ENCODE data around the gene ADAM15. TPM values are rescaled to one million over a fixed set of nuclear protein-coding genes. Genes with fewer than 3 reads are reported as not detected.

The ADAM15 gene
- total and polyA plus RNA-seq, 2 donors (not counting 1 experiment from before 2014, with no cell fraction given): 14.6 to 28.4 TPM

DNA sequence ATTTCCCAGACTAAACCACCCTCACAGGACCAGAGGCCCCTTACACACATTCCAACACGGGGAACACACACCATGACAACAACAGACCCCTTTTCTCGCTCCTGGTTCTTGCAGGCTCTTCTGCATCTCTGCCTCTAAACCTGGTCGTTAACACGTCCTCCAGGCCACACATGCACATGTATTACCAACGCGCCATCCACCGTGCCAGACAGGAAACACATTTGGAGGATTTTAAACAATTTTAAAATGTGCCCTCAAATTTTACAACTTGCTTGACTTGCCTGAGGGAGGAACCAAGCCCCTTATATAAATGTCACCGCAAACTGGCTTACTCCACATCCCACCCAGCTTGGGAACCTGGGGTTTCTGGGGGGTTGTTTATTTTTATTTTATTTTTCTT, 59.7 kb downstream of the ADAM15 start:
- H3K4me2 ChIP-seq (replicated peaks; ENCODE audit: low read depth, low read length, poor library complexity, severe bottlenecking): no peak overlapping the region
- no peak overlapping the region for H3K4me3 Mint-ChIP-seq

More for the DNA sequence above, 59.7 kb downstream of the ADAM15 start:
- Histone ChIP-seq H3K4me3 (ENCODE audit: control extremely low read depth in 1 of 5, extremely low read depth in 1 of 5, insufficient read depth in 1 of 5, low read depth in 2 of 5, low read length in 4 of 5) (no peak overlapping the region), H3K9ac (ENCODE audit: low read length) (no peak overlapping the region), H3K27me3 (replicated peaks in 1 of 4; ENCODE audit: control extremely low read depth in 1 of 4, control insufficient read depth in 3 of 4, insufficient read depth in 4 of 4, low read length in 3 of 4) (peaks cover 0 to 3% (median 0%) of the 10 kb centered on the region in 4 experiments), H3K9me3 (ENCODE audit: control extremely low read depth in 1 of 3, control insufficient read depth in 2 of 3, insufficient read depth in 1 of 3, low read length in 2 of 3) (no peaks in the 10 kb centered on the region), H3K36me3 (replicated peaks in 1 of 2; ENCODE audit: control extremely low read depth in 1 of 2, control insufficient read depth in 1 of 2, extremely low read depth in 1 of 2, insufficient read depth in 2 of 2, low read length in 1 of 2) (no peaks in the 10 kb centered on the region), H3K27ac (ENCODE audit: low read length in 2 of 2) (no peak overlapping the region), H3K4me1 (ENCODE audit: control insufficient read depth in 2 of 2, insufficient read depth in 2 of 2, low read length in 2 of 2) (no peaks in the 10 kb centered on the region), H3K79me2 (ENCODE audit: control insufficient read depth, insufficient read depth, low read length) (no peaks in the 10 kb centered on the region), H2AFZ (ENCODE audit: insufficient read depth, low read depth, low read length, poor library complexity, severe bottlenecking) (no peak overlapping the region), H4K20me1 (ENCODE audit: control insufficient read depth, insufficient read depth, low read length, poor library complexity, severe bottlenecking) (no peaks in the 10 kb centered on the region)
- ChIA-PET POLR2A (no interaction called here), CTCF (no interaction called here)
- peaks cover 7% of the 10 kb centered on the region for H3K27me3 Mint-ChIP-seq
- WGBS (ENCODE audit: insufficient coverage): 17% methylated on average over 6 of the region's 8 CpGs
- H3K4me1 Mint-ChIP-seq: no peaks in the 10 kb centered on the region
- TF ChIP-seq, protein P1, sequence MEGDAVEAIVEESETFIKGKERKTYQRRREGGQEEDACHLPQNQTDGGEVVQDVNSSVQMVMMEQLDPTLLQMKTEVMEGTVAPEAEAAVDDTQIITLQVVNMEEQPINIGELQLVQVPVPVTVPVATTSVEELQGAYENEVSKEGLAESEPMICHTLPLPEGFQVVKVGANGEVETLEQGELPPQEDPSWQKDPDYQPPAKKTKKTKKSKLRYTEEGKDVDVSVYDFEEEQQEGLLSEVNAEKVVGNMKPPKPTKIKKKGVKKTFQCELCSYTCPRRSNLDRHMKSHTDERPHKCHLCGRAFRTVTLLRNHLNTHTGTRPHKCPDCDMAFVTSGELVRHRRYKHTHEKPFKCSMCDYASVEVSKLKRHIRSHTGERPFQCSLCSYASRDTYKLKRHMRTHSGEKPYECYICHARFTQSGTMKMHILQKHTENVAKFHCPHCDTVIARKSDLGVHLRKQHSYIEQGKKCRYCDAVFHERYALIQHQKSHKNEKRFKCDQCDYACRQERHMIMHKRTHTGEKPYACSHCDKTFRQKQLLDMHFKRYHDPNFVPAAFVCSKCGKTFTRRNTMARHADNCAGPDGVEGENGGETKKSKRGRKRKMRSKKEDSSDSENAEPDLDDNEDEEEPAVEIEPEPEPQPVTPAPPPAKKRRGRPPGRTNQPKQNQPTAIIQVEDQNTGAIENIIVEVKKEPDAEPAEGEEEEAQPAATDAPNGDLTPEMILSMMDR (IDR thresholded peaks at IDR 0.05): no peak
- no peak for TF ChIP-seq EZH2 (IDR thresholded peaks at IDR 0.05; ENCODE audit: borderline replicate concordance, insufficient read depth, low read depth, low read length, poor library complexity, severe bottlenecking)
- ATAC-seq (ENCODE audit: low read depth) (no peak), DNase-seq (no peak)
- intact Hi-C loops (cut with micrococcal nuclease): no loop called here
- no peak overlapping the region for H3K27ac Mint-ChIP-seq
- H3K9me3 Mint-ChIP-seq (ENCODE audit: insufficient read depth): no peaks in the 10 kb centered on the region

Other genes starting within 250 kb of the ADAM15 start
- gene KCNN3, start 181.0 kb upstream of the ADAM15 start, total RNA-seq: 0.17 and 0.29 TPM in 2 replicates
- 0.56 and 0.82 TPM in 2 replicates for gene KCNN3, start 181.0 kb upstream of the ADAM15 start, polyA plus RNA-seq
- gene PMVK, start 114.6 kb upstream of the ADAM15 start, total RNA-seq: 15.0 TPM in 2 replicates
- gene PMVK, start 114.6 kb upstream of the ADAM15 start, polyA plus RNA-seq: 11.9 and 15.4 TPM in 2 replicates
- gene PBXIP1, start 95.2 kb upstream of the ADAM15 start, total RNA-seq: 212 and 219 TPM in 2 replicates
- 77.6 and 88.8 TPM in 2 replicates for gene PBXIP1, start 95.2 kb upstream of the ADAM15 start, polyA plus RNA-seq
- 47.5 and 52.7 TPM in 2 replicates for gene PYGO2, start 89.5 kb upstream of the ADAM15 start, total RNA-seq
- gene PYGO2, start 89.5 kb upstream of the ADAM15 start, polyA plus RNA-seq: 13.0 and 22.2 TPM in 2 replicates
- 59.0 and 61.4 TPM in 2 replicates for gene SHC1, start 80.6 kb upstream of the ADAM15 start, total RNA-seq
- 50.1 and 64.0 TPM in 2 replicates for gene SHC1, start 80.6 kb upstream of the ADAM15 start, polyA plus RNA-seq
- 16.8 and 17.5 TPM in 2 replicates for gene CKS1B, start 76.6 kb upstream of the ADAM15 start, total RNA-seq
- gene CKS1B, start 76.6 kb upstream of the ADAM15 start, polyA plus RNA-seq: 24.4 and 33.0 TPM in 2 replicates
- gene FLAD1, start 68.0 kb upstream of the ADAM15 start, total RNA-seq: 49.6 and 51.4 TPM in 2 replicates
- 68.9 and 83.0 TPM in 2 replicates for gene FLAD1, start 68.0 kb upstream of the ADAM15 start, polyA plus RNA-seq
- gene LENEP, start 57.7 kb upstream of the ADAM15 start, total RNA-seq: 1.7 and 2.0 TPM in 2 replicates
- not detected in 2 replicates for gene LENEP, start 57.7 kb upstream of the ADAM15 start, polyA plus RNA-seq
- 55.7 and 66.0 TPM in 2 replicates for gene ZBTB7B, start 48.5 kb upstream of the ADAM15 start, total RNA-seq
- gene ZBTB7B, start 48.5 kb upstream of the ADAM15 start, polyA plus RNA-seq: 56.4 and 67.3 TPM in 2 replicates
- 0.89 and 0.90 TPM in 2 replicates for gene DCST2, start 17.5 kb upstream of the ADAM15 start, total RNA-seq
- 2.9 and 5.4 TPM in 2 replicates for gene DCST2, start 17.5 kb upstream of the ADAM15 start, polyA plus RNA-seq
- gene DCST1, start 17.5 kb upstream of the ADAM15 start, total RNA-seq: not detected in 2 replicates
- gene DCST1, start 17.5 kb upstream of the ADAM15 start, polyA plus RNA-seq: 0.22 and 0.52 TPM in 2 replicates
- 8.4 and 9.9 TPM in 2 replicates for gene EFNA4, start 12.4 kb downstream of the ADAM15 start, total RNA-seq
- gene EFNA4, start 12.4 kb downstream of the ADAM15 start, polyA plus RNA-seq: 6.5 and 10.6 TPM in 2 replicates
- gene EFNA3, start 27.5 kb downstream of the ADAM15 start, total RNA-seq: 1.6 and 3.7 TPM in 2 replicates
- 1.8 and 3.2 TPM in 2 replicates for gene EFNA3, start 27.5 kb downstream of the ADAM15 start, polyA plus RNA-seq
- gene EFNA1, start 76.6 kb downstream of the ADAM15 start, total RNA-seq: 0.56 TPM in 1 of 2 replicates, not detected in the other
- gene EFNA1, start 76.6 kb downstream of the ADAM15 start, polyA plus RNA-seq: 0.28 and 1.5 TPM in 2 replicates
- gene SLC50A1, start 84.5 kb downstream of the ADAM15 start, total RNA-seq: 61.3 and 62.8 TPM in 2 replicates
- gene SLC50A1, start 84.5 kb downstream of the ADAM15 start, polyA plus RNA-seq: 86.8 and 109 TPM in 2 replicates
- gene DPM3, start 89.2 kb downstream of the ADAM15 start, total RNA-seq: 39.9 and 41.7 TPM in 2 replicates
- 68.0 and 97.3 TPM in 2 replicates for gene DPM3, start 89.2 kb downstream of the ADAM15 start, polyA plus RNA-seq
- gene KRTCAP2, start 122.0 kb downstream of the ADAM15 start, total RNA-seq: 136 and 151 TPM in 2 replicates
- 190 and 259 TPM in 2 replicates for gene KRTCAP2, start 122.0 kb downstream of the ADAM15 start, polyA plus RNA-seq
- 1.3 and 2.6 TPM in 2 replicates for gene TRIM46, start 122.5 kb downstream of the ADAM15 start, total RNA-seq
- 3.4 TPM in 2 replicates for gene TRIM46, start 122.5 kb downstream of the ADAM15 start, polyA plus RNA-seq
- gene THBS3, start 156.6 kb downstream of the ADAM15 start, total RNA-seq: 26.0 and 28.6 TPM in 2 replicates
- 28.0 and 34.3 TPM in 2 replicates for gene THBS3, start 156.6 kb downstream of the ADAM15 start, polyA plus RNA-seq
- gene MTX1, start 157.4 kb downstream of the ADAM15 start, total RNA-seq: 18.4 and 19.0 TPM in 2 replicates
- gene MTX1, start 157.4 kb downstream of the ADAM15 start, polyA plus RNA-seq: 34.2 and 40.4 TPM in 2 replicates
- gene ENTREP3, start 204.2 kb downstream of the ADAM15 start, total RNA-seq: 13.5 and 15.2 TPM in 2 replicates
- gene ENTREP3, start 204.2 kb downstream of the ADAM15 start, polyA plus RNA-seq: 5.3 and 7.6 TPM in 2 replicates
- 69.6 and 79.8 TPM in 2 replicates for gene SCAMP3, start 211.0 kb downstream of the ADAM15 start, total RNA-seq
- 80.5 and 107 TPM in 2 replicates for gene SCAMP3, start 211.0 kb downstream of the ADAM15 start, polyA plus RNA-seq
- 136 and 152 TPM in 2 replicates for gene CLK2, start 222.2 kb downstream of the ADAM15 start, total RNA-seq
- gene CLK2, start 222.2 kb downstream of the ADAM15 start, polyA plus RNA-seq: 159 and 161 TPM in 2 replicates
- gene HCN3, start 226.1 kb downstream of the ADAM15 start, total RNA-seq: 9.0 and 9.2 TPM in 2 replicates
- 6.2 TPM in 2 replicates for gene HCN3, start 226.1 kb downstream of the ADAM15 start, polyA plus RNA-seq